Measurements from ENCODE around the gene FAM13A.

The FAM13A gene

GRCh38 chr4:88799900-88800299 is 257.1 kb downstream of the FAM13A start:
- Histone ChIP-seq H3K18ac (ENCODE audit: low read length) (no peak overlapping the region), H4K91ac (ENCODE audit: low read depth, low read length, poor library complexity) (no peak overlapping the region), H3K9ac (ENCODE audit: low read depth, low read length, poor library complexity) (no peak overlapping the region), H3K27me3 (ENCODE audit: control insufficient read depth in 3 of 3, insufficient read depth in 3 of 3, low read depth in 1 of 3, low read length in 3 of 3) (no peaks in the 10 kb centered on the region), H3K9me3 (replicated peaks in 1 of 2; ENCODE audit: control insufficient read depth in 2 of 2, insufficient read depth in 1 of 2, low read depth in 1 of 2, low read length in 2 of 2) (peaks cover 0 to 3% of the 10 kb centered on the region in 2 donors), H2BK12ac (ENCODE audit: low read length) (no peak overlapping the region), H3K23ac (ENCODE audit: low read depth, low read length, poor library complexity) (no peak overlapping the region), H2AK5ac (ENCODE audit: low read depth, low read length) (no peak overlapping the region), H3K27ac (replicated peaks; ENCODE audit: low read length) (no peak overlapping the region), H3K4me1 (ENCODE audit: control insufficient read depth in 2 of 2, insufficient read depth in 1 of 2, low read depth in 1 of 2, low read length in 2 of 2) (peaks cover 0 to 8% of the 10 kb centered on the region in 2 donors), H2BK5ac (ENCODE audit: low read length) (no peak overlapping the region), H4K8ac (ENCODE audit: low read depth, low read length) (no peak overlapping the region), H3K4me3 (ENCODE audit: low read length in 2 of 2) (no peak overlapping the region), H3K4ac (ENCODE audit: low read length) (no peak overlapping the region), H3K79me1 (ENCODE audit: low read depth, low read length) (no peaks in the 10 kb centered on the region), H2BK15ac (ENCODE audit: low read length) (no peak overlapping the region), H3K4me2 (ENCODE audit: insufficient read depth, low read length, poor library complexity, severe bottlenecking) (no peak overlapping the region), H3K14ac (ENCODE audit: low read length) (no peak overlapping the region), H3K36me3 (replicated peaks in 1 of 2; ENCODE audit: control insufficient read depth in 2 of 2, insufficient read depth in 2 of 2, low read length in 2 of 2) (no peaks in the 10 kb centered on the region), H2BK120ac (ENCODE audit: low read depth, low read length) (no peak overlapping the region), H2AFZ (ENCODE audit: low read length) (no peak overlapping the region)
- WGBS, 2 donors (ENCODE audit: extremely low coverage in 2 of 2, insufficient read length in 2 of 2, insufficient replicate concordance in 1 of 2), result no CpG with 5 or more reads among the region's 1 CpG
- no peak for DNase-seq (ENCODE audit: low spot score)

GRCh38 chr4:88797725-88798124 is 259.3 kb downstream of the FAM13A start:
- no peak overlapping the region for H2BK12ac ChIP-seq (ENCODE audit: low read length)
- no peaks in the 10 kb centered on the region for H3K79me1 ChIP-seq (ENCODE audit: low read depth, low read length)
- no peak overlapping the region for H3K27ac ChIP-seq (replicated peaks; ENCODE audit: low read length)
- H3K23ac ChIP-seq (ENCODE audit: low read depth, low read length, poor library complexity), result no peak overlapping the region
- peaks cover 0 to 3% of the 10 kb centered on the region in 2 donors for H3K9me3 ChIP-seq (replicated peaks in 1 of 2; ENCODE audit: control insufficient read depth in 2 of 2, insufficient read depth in 1 of 2, low read depth in 1 of 2, low read length in 2 of 2)
- no peak overlapping the region for H3K4me2 ChIP-seq (ENCODE audit: insufficient read depth, low read length, poor library complexity, severe bottlenecking)
- H3K4me1 ChIP-seq (ENCODE audit: control insufficient read depth in 2 of 2, insufficient read depth in 1 of 2, low read depth in 1 of 2, low read length in 2 of 2), result peaks cover 0 to 8% of the 10 kb centered on the region in 2 donors
- no peak overlapping the region for H2BK120ac ChIP-seq (ENCODE audit: low read depth, low read length)
- no peaks in the 10 kb centered on the region for H3K36me3 ChIP-seq (replicated peaks in 1 of 2; ENCODE audit: control insufficient read depth in 2 of 2, insufficient read depth in 2 of 2, low read length in 2 of 2)
- no peak overlapping the region for H3K18ac ChIP-seq (ENCODE audit: low read length)
- H2BK5ac ChIP-seq (ENCODE audit: low read length), result no peak overlapping the region
- no peak for DNase-seq (ENCODE audit: low spot score)
- H2AFZ ChIP-seq (ENCODE audit: low read length), result no peak overlapping the region
- no peak overlapping the region for H3K9ac ChIP-seq (ENCODE audit: low read depth, low read length, poor library complexity)
- H4K8ac ChIP-seq (ENCODE audit: low read depth, low read length), result no peak overlapping the region
- H3K4ac ChIP-seq (ENCODE audit: low read length), result no peak overlapping the region
- no peak overlapping the region for H3K4me3 ChIP-seq (ENCODE audit: low read length in 2 of 2)
- no peak overlapping the region for H2AK5ac ChIP-seq (ENCODE audit: low read depth, low read length)
- H3K14ac ChIP-seq (ENCODE audit: low read length), result no peak overlapping the region
- H4K91ac ChIP-seq (ENCODE audit: low read depth, low read length, poor library complexity), result no peak overlapping the region
- H3K27me3 ChIP-seq (ENCODE audit: control insufficient read depth in 3 of 3, insufficient read depth in 3 of 3, low read depth in 1 of 3, low read length in 3 of 3), result no peaks in the 10 kb centered on the region
- H2BK15ac ChIP-seq (ENCODE audit: low read length), result no peak overlapping the region

GRCh38 chr4:88796545-88796944 is 260.4 kb downstream of the FAM13A start:
- no peak for DNase-seq (ENCODE audit: low spot score)
- no peak overlapping the region for H3K14ac ChIP-seq (ENCODE audit: low read length)

GRCh38 chr4:88794952-88795351 is 262.0 kb downstream of the FAM13A start:
- no peaks in the 10 kb centered on the region for H3K36me3 ChIP-seq (replicated peaks in 1 of 2; ENCODE audit: control insufficient read depth in 2 of 2, insufficient read depth in 2 of 2, low read length in 2 of 2)
- H2BK5ac ChIP-seq (ENCODE audit: low read length), result no peak overlapping the region
- no peak overlapping the region for H3K4ac ChIP-seq (ENCODE audit: low read length)
- H3K27me3 ChIP-seq (ENCODE audit: control insufficient read depth in 3 of 3, insufficient read depth in 3 of 3, low read depth in 1 of 3, low read length in 3 of 3), result no peaks in the 10 kb centered on the region
- H3K14ac ChIP-seq (ENCODE audit: low read length), result no peak overlapping the region
- H3K4me3 ChIP-seq (ENCODE audit: low read length in 2 of 2), result no peak overlapping the region
- H3K18ac ChIP-seq (ENCODE audit: low read length), result no peak overlapping the region
- peaks cover 0 to 8% of the 10 kb centered on the region in 2 donors for H3K4me1 ChIP-seq (ENCODE audit: control insufficient read depth in 2 of 2, insufficient read depth in 1 of 2, low read depth in 1 of 2, low read length in 2 of 2)
- H3K9ac ChIP-seq (ENCODE audit: low read depth, low read length, poor library complexity), result no peak overlapping the region
- no peak overlapping the region for H3K27ac ChIP-seq (replicated peaks; ENCODE audit: low read length)
- no peak overlapping the region for H3K23ac ChIP-seq (ENCODE audit: low read depth, low read length, poor library complexity)
- H2BK120ac ChIP-seq (ENCODE audit: low read depth, low read length), result no peak overlapping the region
- no peak overlapping the region for H4K91ac ChIP-seq (ENCODE audit: low read depth, low read length, poor library complexity)
- H3K9me3 ChIP-seq (replicated peaks in 1 of 2; ENCODE audit: control insufficient read depth in 2 of 2, insufficient read depth in 1 of 2, low read depth in 1 of 2, low read length in 2 of 2), result peaks cover 0 to 3% of the 10 kb centered on the region in 2 donors
- no peak overlapping the region for H2BK12ac ChIP-seq (ENCODE audit: low read length)
- H2AFZ ChIP-seq (ENCODE audit: low read length), result no peak overlapping the region
- no peaks in the 10 kb centered on the region for H3K79me1 ChIP-seq (ENCODE audit: low read depth, low read length)
- H4K8ac ChIP-seq (ENCODE audit: low read depth, low read length), result no peak overlapping the region
- no peak overlapping the region for H2BK15ac ChIP-seq (ENCODE audit: low read length)
- no peak overlapping the region for H2AK5ac ChIP-seq (ENCODE audit: low read depth, low read length)
- DNase-seq (ENCODE audit: low spot score), result no peak
- H3K4me2 ChIP-seq (ENCODE audit: insufficient read depth, low read length, poor library complexity, severe bottlenecking), result no peak overlapping the region

More at GRCh38 chr4:88796545-88796944, 260.4 kb downstream of the FAM13A start:
- H3K9me3 ChIP-seq (replicated peaks in 1 of 2; ENCODE audit: control insufficient read depth in 2 of 2, insufficient read depth in 1 of 2, low read depth in 1 of 2, low read length in 2 of 2), result peaks cover 0 to 3% of the 10 kb centered on the region in 2 donors
- peaks cover 0 to 8% of the 10 kb centered on the region in 2 donors for H3K4me1 ChIP-seq (ENCODE audit: control insufficient read depth in 2 of 2, insufficient read depth in 1 of 2, low read depth in 1 of 2, low read length in 2 of 2)
- H3K36me3 ChIP-seq (replicated peaks in 1 of 2; ENCODE audit: control insufficient read depth in 2 of 2, insufficient read depth in 2 of 2, low read length in 2 of 2), result no peaks in the 10 kb centered on the region
- no peak overlapping the region for H3K4me3 ChIP-seq (ENCODE audit: low read length in 2 of 2)
- no peak overlapping the region for H2BK5ac ChIP-seq (ENCODE audit: low read length)
- H4K8ac ChIP-seq (ENCODE audit: low read depth, low read length), result no peak overlapping the region
- H2BK120ac ChIP-seq (ENCODE audit: low read depth, low read length), result no peak overlapping the region
- WGBS, 2 donors (ENCODE audit: extremely low coverage in 2 of 2, insufficient read length in 2 of 2, insufficient replicate concordance in 1 of 2), result no CpG with 5 or more reads among the region's 1 CpG
- H3K9ac ChIP-seq (ENCODE audit: low read depth, low read length, poor library complexity), result no peak overlapping the region
- H2AK5ac ChIP-seq (ENCODE audit: low read depth, low read length), result no peak overlapping the region
- H3K23ac ChIP-seq (ENCODE audit: low read depth, low read length, poor library complexity), result no peak overlapping the region
- H3K27me3 ChIP-seq (ENCODE audit: control insufficient read depth in 3 of 3, insufficient read depth in 3 of 3, low read depth in 1 of 3, low read length in 3 of 3), result no peaks in the 10 kb centered on the region
- no peak overlapping the region for H2BK12ac ChIP-seq (ENCODE audit: low read length)
- H3K4me2 ChIP-seq (ENCODE audit: insufficient read depth, low read length, poor library complexity, severe bottlenecking), result no peak overlapping the region
- H2BK15ac ChIP-seq (ENCODE audit: low read length), result no peak overlapping the region
- no peak overlapping the region for H3K27ac ChIP-seq (replicated peaks; ENCODE audit: low read length)
- H4K91ac ChIP-seq (ENCODE audit: low read depth, low read length, poor library complexity), result no peak overlapping the region
- H3K4ac ChIP-seq (ENCODE audit: low read length), result no peak overlapping the region
- no peak overlapping the region for H3K18ac ChIP-seq (ENCODE audit: low read length)
- H3K79me1 ChIP-seq (ENCODE audit: low read depth, low read length), result no peaks in the 10 kb centered on the region
- H2AFZ ChIP-seq (ENCODE audit: low read length), result no peak overlapping the region
